Breast epithelium (tissue), 4 donors: Measurements from ENCODE around the gene TTC27. TPM values are rescaled to one million over a fixed set of nuclear protein-coding genes. Genes with fewer than 3 reads are reported as not detected.

Source experiments
- DNase-seq, 2 donors: peaks; one replicate each; pipeline ENCODE4 v3.0.0-alpha.2; 2019; ENCODE audit warnings: low spot score in 2 of 2
- H3K27ac ChIP-seq, 2 donors: fragments of 200-600 bp; sonication (generic) in 1 of 2; one replicate each; pipeline ENCODE4 v1.5.1; 2016 to 2019; ENCODE audit warnings: mild to moderate bottlenecking in 1 of 2
- H3K27me3 ChIP-seq, 2 donors: fragments of 200-600 bp; sonication (generic) in 1 of 2; one replicate each; pipeline versions ENCODE4 v1.5.1 to v1.6.0; 2017 to 2019; ENCODE audit warnings: control low read depth in 1 of 2, mild to moderate bottlenecking in 1 of 2
- H3K36me3 ChIP-seq: fragments of 200-600 bp; one replicate; pipeline ENCODE4 v1.5.1; 2019
- H3K4me1 ChIP-seq, 2 donors: fragments of 200-600 bp; sonication (generic); one replicate each; pipeline ENCODE4 v1.5.1; 2016 to 2019; ENCODE audit warnings: control low read depth in 1 of 2
- H3K4me3 ChIP-seq, 3 donors: fragments of 200-600 bp; sonication (generic); 1 replicate in 2 of 3; 2 replicates in 1 of 3; pipeline ENCODE4 v1.5.1; 2016 to 2019; ENCODE audit warnings: mild to moderate bottlenecking in 3 of 3, moderate library complexity in 2 of 3
- H3K9me3 ChIP-seq, 2 donors: fragments of 200-600 bp; sonication (generic) in 1 of 2; one replicate each; pipeline ENCODE4 v1.5.1; 2016 to 2019; ENCODE audit warnings: control low read depth in 1 of 2
- CTCF ChIP-seq, 3 donors: fragments of 450-650 bp; IDR thresholded peaks; one replicate each; pipeline ENCODE4 v1.5.1; 2016 to 2017; ENCODE audit warnings: antibody characterized with exemption in 3 of 3, mild to moderate bottlenecking in 3 of 3, moderate library complexity in 3 of 3
- POLR2A ChIP-seq: fragments of 450-650 bp; IDR thresholded peaks from one replicate; pipeline ENCODE4 v1.6.1; 2016; ENCODE audit warnings: antibody characterized with exemption, mild to moderate bottlenecking, moderate library complexity
- POLR2AphosphoS5 ChIP-seq, 3 donors: sonication (generic); formaldehyde crosslinking; IDR thresholded peaks; one replicate each; pipeline ENCODE4 v1.6.1; 2017; ENCODE audit warnings: antibody characterized with exemption in 3 of 3
- intact Hi-C: fragments of 100-400 bp; cut with DNase I; formaldehyde crosslinking; loops from one replicate; pipeline ENCODE4 v1.15.1; 2023; ENCODE audit warnings: low total_unique reads
- total RNA-seq, 3 donors: library from RNA; depleted of rRNA; stranded (reverse); fragments of >200 nt; gene quantifications; one replicate each; pipeline ENCODE4 v1.1.0, GENCODE V29; 2016

Gene TTC27
- total RNA-seq, 3 donors from 2014 or later: 16.5 to 29.6 (median 19.0) TPM

GRCh38 chr2:32758232-32758631 is 130.4 kb downstream of the TTC27 start:
- no peaks in the 10 kb centered on the region for H3K27me3 ChIP-seq

GRCh38 chr2:32760628-32761027 is 132.8 kb downstream of the TTC27 start:
- no peak for DNase-seq
- Histone ChIP-seq H3K36me3 (no peaks in the 10 kb centered on the region), H3K4me3 (no peak overlapping the region), H3K27me3 (no peaks in the 10 kb centered on the region), H3K9me3 (no peaks in the 10 kb centered on the region), H3K4me1 (no peaks in the 10 kb centered on the region), H3K27ac (no peak overlapping the region)
- intact Hi-C loops: no loop called here
- TF ChIP-seq POLR2AphosphoS5 (IDR thresholded peaks at IDR 0.05) (no peak), CTCF (IDR thresholded peaks at IDR 0.05) (no peak), POLR2A (no peak)

More at GRCh38 chr2:32758232-32758631, 130.4 kb downstream of the TTC27 start:
- Histone ChIP-seq H3K36me3 (no peaks in the 10 kb centered on the region), H3K27ac (no peak overlapping the region), H3K9me3 (no peaks in the 10 kb centered on the region), H3K4me3 (no peak overlapping the region), H3K4me1 (no peaks in the 10 kb centered on the region)
- DNase-seq: no peak
- intact Hi-C loops: no loop called here
- no peak for TF ChIP-seq CTCF (IDR thresholded peaks at IDR 0.05)
- TF ChIP-seq POLR2AphosphoS5 (IDR thresholded peaks at IDR 0.05): no peak
- no peak for TF ChIP-seq POLR2A

GRCh38 chr2:32768387-32769174 is 140.7 kb downstream of the TTC27 start:
- no peak overlapping the region for H3K4me3 ChIP-seq
- no peak for TF ChIP-seq POLR2AphosphoS5 (IDR thresholded peaks at IDR 0.05)
- TF ChIP-seq CTCF (IDR thresholded peaks at IDR 0.05): no peak
- TF ChIP-seq POLR2A: no peak
- no peak for DNase-seq
- H3K36me3 ChIP-seq: no peaks in the 10 kb centered on the region
- H3K9me3 ChIP-seq: no peaks in the 10 kb centered on the region
- H3K27ac ChIP-seq: no peak overlapping the region
- intact Hi-C loops: no loop called here
- H3K27me3 ChIP-seq: no peaks in the 10 kb centered on the region
- no peaks in the 10 kb centered on the region for H3K4me1 ChIP-seq

- no peaks in the 10 kb centered on the region for H3K9me3 ChIP-seq
- no peak for DNase-seq
- no peak overlapping the region for H3K27ac ChIP-seq
- no peak overlapping the region for H3K4me3 ChIP-seq
- no peaks in the 10 kb centered on the region for H3K4me1 ChIP-seq
- intact Hi-C loops: no loop called here
- TF ChIP-seq POLR2AphosphoS5 (IDR thresholded peaks at IDR 0.05): no peak
- no peak for TF ChIP-seq CTCF (IDR thresholded peaks at IDR 0.05)
- TF ChIP-seq POLR2A: no peak
- no peaks in the 10 kb centered on the region for H3K36me3 ChIP-seq
- H3K27me3 ChIP-seq: no peaks in the 10 kb centered on the region
These were observed 142.5 kb downstream of the TTC27 start for GRCh38 chr2:32770360-32770759.

GRCh38 chr2:32772638-32773447 is 145.0 kb downstream of the TTC27 start:
- H3K36me3 ChIP-seq: no peaks in the 10 kb centered on the region
- no peak for DNase-seq
- H3K27ac ChIP-seq: no peak overlapping the region

More at GRCh38 chr2:32772638-32773447, 145.0 kb downstream of the TTC27 start:
- TF ChIP-seq CTCF (IDR thresholded peaks at IDR 0.05): peak in 2 of 3 donors; percentile 47 to 69
- TF ChIP-seq POLR2AphosphoS5 (IDR thresholded peaks at IDR 0.05): no peak
- no peaks in the 10 kb centered on the region for H3K4me1 ChIP-seq
- no peaks in the 10 kb centered on the region for H3K27me3 ChIP-seq
- intact Hi-C loops: no loop called here
- H3K4me3 ChIP-seq: no peak overlapping the region
- H3K9me3 ChIP-seq: no peaks in the 10 kb centered on the region
